ENCODE data around the gene CCM2.
"Not testable (repeated sequence)": the region's sequence is repeated elsewhere in the genome, so short reads cannot be mapped to it uniquely, and the experiment has no call there.

CCM2 gene

DNA sequence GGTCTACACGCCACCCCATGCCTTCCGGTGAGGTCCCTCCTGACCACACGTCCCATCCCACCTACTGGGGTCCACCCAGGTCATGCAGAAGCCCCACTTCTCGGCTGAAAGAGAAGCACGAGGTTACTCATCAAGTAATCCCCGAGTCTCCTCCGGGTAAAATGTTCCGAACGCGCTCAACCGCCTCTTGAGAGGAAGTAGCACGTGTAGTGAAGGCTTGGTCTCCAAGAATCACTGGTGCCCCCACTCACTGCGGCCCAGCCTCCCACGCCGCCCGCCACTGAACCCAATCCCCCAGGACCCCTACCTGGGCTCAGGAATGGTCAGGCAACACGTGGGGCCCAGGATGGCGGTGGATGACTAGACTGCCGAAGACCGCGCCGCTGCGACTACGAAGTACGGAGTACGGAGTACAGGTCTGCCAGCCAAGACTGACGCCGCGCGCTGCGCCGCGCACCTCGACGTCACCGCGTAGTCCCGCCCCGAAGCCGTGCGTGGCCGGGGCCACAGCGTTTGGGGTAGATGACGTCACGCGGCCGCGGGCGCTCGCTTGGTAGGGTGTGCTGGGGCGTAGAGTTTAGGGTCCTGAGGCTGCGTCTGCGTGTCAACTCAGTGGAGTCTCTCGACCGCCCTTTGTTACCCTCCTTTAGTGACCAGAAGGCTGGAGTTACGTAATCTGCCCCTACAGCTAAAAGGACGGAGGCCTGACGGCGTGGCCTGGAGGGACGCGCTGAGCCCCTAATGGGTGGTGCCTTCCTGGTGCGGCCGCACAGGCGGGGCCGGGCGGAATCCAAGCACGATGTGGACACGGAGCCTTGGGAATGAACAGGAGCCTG lies 13.6 kb upstream of the CCM2 start:
- peaks cover 3% of the 10 kb centered on the region for H3K4me1 ChIP-seq (ENCODE audit: control insufficient read depth, insufficient read depth, low read length)
- H3K9me3 ChIP-seq (ENCODE audit: control insufficient read depth, insufficient read depth, low read length), result no peaks in the 10 kb centered on the region
- H3K36me3 ChIP-seq (ENCODE audit: control insufficient read depth, insufficient read depth, low read length), result peaks cover 40% of the 10 kb centered on the region
- no peaks in the 10 kb centered on the region for H3K27me3 ChIP-seq (ENCODE audit: control insufficient read depth, insufficient read depth, low read length)
- peak overlapping the region; percentile 100 for H3K9ac ChIP-seq (ENCODE audit: low read depth, low read length)
- peak overlapping the region; percentile 99 for H3K4me3 ChIP-seq (ENCODE audit: low read depth, low read length)

DNA sequence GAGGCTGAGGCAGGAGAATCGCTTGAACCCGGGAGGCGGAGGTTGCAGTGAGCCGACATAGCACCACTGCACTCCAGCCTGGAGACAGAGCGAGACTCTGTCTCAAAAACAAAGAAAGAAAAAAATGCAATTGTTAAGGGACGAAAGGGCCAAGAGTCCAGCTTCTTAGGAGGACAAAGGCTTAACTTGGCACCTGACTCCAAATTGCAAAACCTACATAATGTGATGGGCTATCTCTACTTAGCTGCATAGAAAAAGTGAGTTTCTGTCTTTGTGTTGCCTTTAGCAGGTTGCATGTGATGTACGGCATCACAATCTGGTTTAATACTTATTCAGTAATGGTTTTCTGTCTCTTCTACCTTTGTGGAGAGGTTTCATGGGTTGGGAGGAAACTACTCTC lies 12.5 kb upstream of the CCM2 start:
- Histone ChIP-seq H3K4me1 (ENCODE audit: control insufficient read depth, insufficient read depth, low read length) (peaks cover 3% of the 10 kb centered on the region), H3K9me3 (ENCODE audit: control insufficient read depth, insufficient read depth, low read length) (no peaks in the 10 kb centered on the region), H3K4me3 (ENCODE audit: low read depth, low read length) (peak overlapping the region; percentile 99), H3K27me3 (ENCODE audit: control insufficient read depth, insufficient read depth, low read length) (no peaks in the 10 kb centered on the region), H3K36me3 (ENCODE audit: control insufficient read depth, insufficient read depth, low read length) (peaks cover 36% of the 10 kb centered on the region), H3K9ac (ENCODE audit: low read depth, low read length) (no peak overlapping the region)

DNA sequence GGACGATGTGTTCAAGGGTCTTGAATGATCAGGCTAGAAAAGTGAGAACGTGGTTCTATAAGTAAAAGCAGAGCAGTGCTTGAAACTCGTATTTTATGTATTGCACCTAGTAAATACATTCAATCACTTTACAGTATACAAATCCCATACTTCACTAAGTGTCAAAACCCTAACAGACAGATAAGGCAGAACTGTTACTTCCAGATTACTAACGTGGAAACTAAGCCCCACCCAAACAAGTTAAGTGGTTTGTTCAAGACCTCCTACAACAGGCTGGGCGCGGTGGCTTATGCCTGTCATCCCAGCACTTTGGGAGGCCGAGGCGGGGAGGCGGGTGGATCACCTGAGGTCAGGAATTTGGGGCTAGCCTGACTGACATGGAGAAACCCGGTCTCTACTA lies 12.0 kb upstream of the CCM2 start:
- H3K4me1 ChIP-seq (ENCODE audit: control insufficient read depth, insufficient read depth, low read length), result peaks cover 3% of the 10 kb centered on the region
- H3K9ac ChIP-seq (ENCODE audit: low read depth, low read length), result no peak overlapping the region

DNA sequence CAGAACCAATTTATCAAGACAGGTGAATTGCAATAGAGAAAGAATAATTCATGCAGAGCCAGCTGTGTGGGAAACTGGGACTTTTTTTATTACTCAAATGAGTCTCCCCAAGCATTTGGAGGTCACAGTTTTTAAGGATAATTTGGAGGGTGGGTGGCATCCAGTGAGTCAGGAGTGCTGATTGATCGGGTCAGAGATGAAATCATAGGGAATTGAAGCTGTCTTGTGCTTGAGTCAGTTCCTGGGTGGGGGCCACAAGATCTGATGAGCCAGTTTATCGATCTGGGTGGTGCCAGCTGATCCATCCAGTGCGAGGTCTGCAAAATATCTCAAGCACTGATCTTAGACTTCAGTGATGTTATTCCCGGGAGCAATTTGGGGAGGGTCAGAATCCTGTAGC lies 11.3 kb upstream of the CCM2 start:
- H3K9ac ChIP-seq (ENCODE audit: low read depth, low read length), result no peak overlapping the region
- no peak overlapping the region for H3K4me3 ChIP-seq (ENCODE audit: low read depth, low read length)
- no peaks in the 10 kb centered on the region for H3K27me3 ChIP-seq (ENCODE audit: control insufficient read depth, insufficient read depth, low read length)
- peaks cover 3% of the 10 kb centered on the region for H3K4me1 ChIP-seq (ENCODE audit: control insufficient read depth, insufficient read depth, low read length)
- no peaks in the 10 kb centered on the region for H3K9me3 ChIP-seq (ENCODE audit: control insufficient read depth, insufficient read depth, low read length)
- peaks cover 24% of the 10 kb centered on the region for H3K36me3 ChIP-seq (ENCODE audit: control insufficient read depth, insufficient read depth, low read length)

More for the DNA sequence above, 12.0 kb upstream of the CCM2 start:
- H3K4me3 ChIP-seq (ENCODE audit: low read depth, low read length), result peak overlapping the region; percentile 12
- no peaks in the 10 kb centered on the region for H3K27me3 ChIP-seq (ENCODE audit: control insufficient read depth, insufficient read depth, low read length)
- H3K36me3 ChIP-seq (ENCODE audit: control insufficient read depth, insufficient read depth, low read length), result peaks cover 31% of the 10 kb centered on the region
- H3K9me3 ChIP-seq (ENCODE audit: control insufficient read depth, insufficient read depth, low read length), result no peaks in the 10 kb centered on the region

DNA sequence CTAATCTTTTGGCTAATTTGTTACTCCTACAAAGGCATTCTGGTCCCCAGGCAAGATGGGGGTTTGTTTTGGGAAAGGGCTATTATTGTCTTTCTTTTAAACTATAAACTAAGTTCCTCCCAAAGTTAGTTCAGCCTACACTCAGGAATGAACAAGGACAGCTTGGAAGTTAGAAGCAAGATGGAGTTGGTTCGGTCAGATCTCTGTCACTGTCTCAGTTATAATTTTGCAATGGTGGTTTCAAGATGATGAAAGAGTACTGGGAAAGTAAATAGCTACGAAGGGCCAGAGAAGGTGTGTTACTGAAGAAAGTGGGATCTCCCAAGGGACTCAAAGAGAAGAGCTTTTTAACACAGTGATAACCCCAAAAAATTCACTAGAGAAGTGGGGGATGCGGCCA lies 10.9 kb upstream of the CCM2 start:
- peaks cover 3% of the 10 kb centered on the region for H3K4me1 ChIP-seq (ENCODE audit: control insufficient read depth, insufficient read depth, low read length)
- H3K9ac ChIP-seq (ENCODE audit: low read depth, low read length), result no peak overlapping the region

DNA sequence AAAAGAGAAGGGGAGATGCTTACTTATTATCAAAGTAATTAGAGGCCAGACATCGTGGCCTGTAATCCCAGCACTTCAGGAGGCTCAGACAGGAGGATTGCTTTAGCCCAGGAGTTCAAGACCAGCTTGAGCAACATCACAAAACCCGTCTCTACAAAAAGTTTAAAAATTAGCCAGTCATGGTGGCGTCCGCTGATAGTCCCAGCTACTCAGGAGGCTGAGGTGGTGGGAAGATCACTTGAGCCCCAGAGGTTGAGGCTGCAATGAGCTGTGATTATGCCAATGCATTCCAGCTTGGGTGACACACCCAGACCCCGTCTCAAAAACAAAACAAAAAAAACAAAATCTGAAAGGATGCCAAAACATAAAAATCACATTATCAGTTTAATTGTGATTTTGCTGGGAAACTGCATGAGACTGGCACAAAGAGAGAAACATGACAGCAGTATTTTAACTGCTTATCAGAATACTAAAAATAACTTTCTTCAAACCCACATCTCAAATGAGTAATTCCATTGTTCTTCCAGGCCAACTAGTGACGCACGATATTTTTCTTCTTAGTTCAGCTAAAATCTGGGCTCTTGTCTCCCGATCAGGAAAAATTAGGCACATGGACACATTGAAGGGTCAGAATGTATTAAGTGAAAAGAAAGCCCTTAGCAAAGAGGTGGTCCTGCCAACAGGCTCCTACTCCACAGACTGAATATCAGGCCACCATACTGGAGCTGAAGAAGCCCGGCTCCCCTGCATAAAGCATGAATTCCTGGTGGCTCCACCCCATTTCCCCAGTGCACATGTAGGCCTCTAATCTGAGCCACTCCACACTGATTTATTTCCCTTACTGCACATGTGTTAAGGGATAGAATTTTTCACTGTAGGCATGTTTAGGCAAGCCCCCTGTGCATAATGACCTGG lies 9.6 kb upstream of the CCM2 start:
- no peaks in the 10 kb centered on the region for H3K9me3 ChIP-seq (ENCODE audit: control insufficient read depth, insufficient read depth, low read length)
- no peak overlapping the region for H3K9ac ChIP-seq (ENCODE audit: low read depth, low read length)
- H3K4me3 ChIP-seq (ENCODE audit: low read depth, low read length), result no peak overlapping the region
- H3K27me3 ChIP-seq (ENCODE audit: control insufficient read depth, insufficient read depth, low read length), result no peaks in the 10 kb centered on the region
- peaks cover 3% of the 10 kb centered on the region for H3K4me1 ChIP-seq (ENCODE audit: control insufficient read depth, insufficient read depth, low read length)
- H3K36me3 ChIP-seq (ENCODE audit: control insufficient read depth, insufficient read depth, low read length), result peaks cover 8% of the 10 kb centered on the region

More for the DNA sequence above, 10.9 kb upstream of the CCM2 start:
- no peak overlapping the region for H3K4me3 ChIP-seq (ENCODE audit: low read depth, low read length)
- H3K36me3 ChIP-seq (ENCODE audit: control insufficient read depth, insufficient read depth, low read length), result peaks cover 20% of the 10 kb centered on the region
- H3K27me3 ChIP-seq (ENCODE audit: control insufficient read depth, insufficient read depth, low read length), result no peaks in the 10 kb centered on the region
- no peaks in the 10 kb centered on the region for H3K9me3 ChIP-seq (ENCODE audit: control insufficient read depth, insufficient read depth, low read length)

DNA sequence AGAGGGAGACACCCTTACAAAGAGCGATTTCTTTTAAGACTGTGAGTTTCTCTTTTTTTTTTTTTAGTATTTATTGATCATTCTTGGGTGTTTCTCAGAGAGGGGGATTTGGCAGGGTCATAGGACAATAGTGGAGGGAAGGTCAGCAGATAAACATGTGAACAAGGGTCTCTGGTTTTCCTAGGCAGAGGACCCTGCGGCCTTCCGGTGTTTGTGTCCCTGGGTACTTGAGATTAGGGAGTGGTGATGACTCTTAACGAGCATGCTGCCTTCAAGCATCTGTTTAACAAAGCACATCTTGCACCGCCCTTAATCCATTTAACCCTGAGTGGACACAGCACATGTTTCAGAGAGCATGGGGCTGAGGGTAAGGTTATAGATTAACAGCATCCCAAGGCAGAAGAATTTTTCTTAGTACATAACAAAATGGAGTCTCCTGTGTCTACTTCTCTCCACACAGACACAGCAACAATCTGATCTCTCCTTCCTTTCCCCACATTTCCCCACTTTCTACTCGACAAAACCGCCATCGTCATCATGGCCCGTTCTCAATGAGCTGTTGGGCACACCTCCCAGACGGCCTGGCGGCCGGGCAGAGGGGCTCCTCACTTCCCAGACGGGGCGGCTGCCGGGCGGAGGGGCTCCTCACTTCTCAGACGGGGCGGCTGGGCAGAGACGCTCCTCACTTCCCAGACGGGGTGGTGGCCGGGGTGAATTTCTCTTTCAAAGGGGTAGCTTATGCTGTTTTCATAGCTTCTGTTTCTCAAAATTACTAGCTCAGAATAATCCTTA lies 7.8 kb upstream of the CCM2 start:
- H3K9ac ChIP-seq (ENCODE audit: low read depth, low read length); H3K27me3 ChIP-seq (ENCODE audit: control insufficient read depth, insufficient read depth, low read length); H3K4me1 ChIP-seq (ENCODE audit: control insufficient read depth, insufficient read depth, low read length); H3K4me3 ChIP-seq (ENCODE audit: low read depth, low read length); H3K9me3 ChIP-seq (ENCODE audit: control insufficient read depth, insufficient read depth, low read length); H3K36me3 ChIP-seq (ENCODE audit: control insufficient read depth, insufficient read depth, low read length): not testable (repeated sequence)

DNA sequence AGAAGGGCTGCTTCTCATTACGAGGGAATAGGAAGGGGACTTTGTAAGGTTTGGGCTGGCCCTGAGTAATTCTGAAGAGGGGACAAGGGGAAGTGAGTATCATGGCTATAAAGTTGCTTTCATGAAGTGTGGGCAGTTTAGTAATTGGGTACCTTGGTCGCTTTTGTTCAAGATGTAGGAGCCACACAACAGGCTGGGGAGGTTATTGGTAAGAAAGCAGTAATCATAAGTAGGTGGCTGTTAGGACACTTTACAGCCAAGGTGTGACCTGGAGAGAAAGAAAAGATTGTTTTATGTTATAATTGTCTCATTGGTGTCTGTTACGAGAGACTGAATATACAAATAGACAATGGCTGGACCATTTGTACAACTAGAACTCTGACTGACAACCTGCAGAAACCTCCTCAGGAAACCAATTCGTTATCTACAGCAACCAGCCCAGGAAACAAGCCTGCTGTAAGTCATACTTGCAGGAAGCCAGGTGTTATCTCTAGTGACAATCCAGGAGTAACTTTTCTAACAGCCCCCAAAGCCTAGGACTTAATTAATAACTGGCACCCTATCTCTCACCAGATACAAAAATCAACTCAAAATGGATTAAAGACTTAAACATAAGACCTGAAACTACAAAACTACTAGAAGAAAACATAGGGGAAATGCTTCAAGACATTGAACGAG lies 5.0 kb upstream of the CCM2 start:
- no peaks in the 10 kb centered on the region for H3K36me3 ChIP-seq (ENCODE audit: control insufficient read depth, insufficient read depth, low read length)
- no peaks in the 10 kb centered on the region for H3K9me3 ChIP-seq (ENCODE audit: control insufficient read depth, insufficient read depth, low read length)
- H3K4me3 ChIP-seq (ENCODE audit: low read depth, low read length), result no peak overlapping the region
- no peaks in the 10 kb centered on the region for H3K4me1 ChIP-seq (ENCODE audit: control insufficient read depth, insufficient read depth, low read length)
- no peak overlapping the region for H3K9ac ChIP-seq (ENCODE audit: low read depth, low read length)
- H3K27me3 ChIP-seq (ENCODE audit: control insufficient read depth, insufficient read depth, low read length), result no peaks in the 10 kb centered on the region

DNA sequence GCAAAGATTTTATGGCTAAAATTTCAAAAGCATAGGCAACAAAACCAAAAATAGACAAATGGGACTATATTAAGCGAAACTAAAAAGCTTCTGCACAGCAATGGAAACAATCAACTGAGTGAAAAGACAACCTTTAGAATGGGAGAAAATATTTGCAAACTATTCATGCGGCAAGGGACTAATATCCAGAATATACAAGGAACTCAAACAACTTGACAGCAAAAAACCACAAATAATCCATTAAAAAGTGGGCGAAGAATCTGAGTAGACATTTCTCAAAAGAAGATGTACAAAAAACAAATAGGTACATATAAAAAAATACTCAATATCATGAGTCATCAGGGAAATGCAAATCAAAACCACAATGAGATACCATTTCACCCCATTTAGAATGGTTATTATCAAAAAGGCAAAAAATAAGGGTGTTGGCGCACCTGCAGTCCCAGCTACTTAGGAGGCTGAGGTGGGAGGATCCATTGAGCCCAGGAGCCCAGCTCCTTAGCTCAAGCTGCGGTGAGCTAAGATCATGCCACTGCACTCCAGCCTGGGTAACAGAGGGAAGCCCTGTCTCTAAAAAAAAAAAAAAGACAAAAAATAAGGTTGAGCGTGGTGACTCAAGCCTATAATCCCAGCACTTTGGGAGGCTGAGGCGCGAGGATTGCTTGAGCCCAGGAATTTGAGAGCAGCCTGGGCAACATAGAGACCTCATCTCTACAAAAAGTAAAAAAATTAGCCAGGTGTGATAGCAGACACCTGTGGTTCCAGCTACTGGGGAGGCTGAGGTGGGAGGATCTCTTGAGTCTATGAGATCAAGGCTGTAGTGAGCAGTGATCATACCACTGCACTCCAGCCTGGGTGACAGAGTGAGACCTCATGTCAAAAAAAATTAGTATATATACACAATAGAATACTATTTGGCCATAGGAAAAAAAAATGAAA lies 4.2 kb upstream of the CCM2 start:
- H3K9me3 ChIP-seq (ENCODE audit: control insufficient read depth, insufficient read depth, low read length), result no peaks in the 10 kb centered on the region
- no peaks in the 10 kb centered on the region for H3K27me3 ChIP-seq (ENCODE audit: control insufficient read depth, insufficient read depth, low read length)
- H3K36me3 ChIP-seq (ENCODE audit: control insufficient read depth, insufficient read depth, low read length), result no peaks in the 10 kb centered on the region
- H3K9ac ChIP-seq (ENCODE audit: low read depth, low read length), result no peak overlapping the region
- no peak overlapping the region for H3K4me3 ChIP-seq (ENCODE audit: low read depth, low read length)
- no peaks in the 10 kb centered on the region for H3K4me1 ChIP-seq (ENCODE audit: control insufficient read depth, insufficient read depth, low read length)

DNA sequence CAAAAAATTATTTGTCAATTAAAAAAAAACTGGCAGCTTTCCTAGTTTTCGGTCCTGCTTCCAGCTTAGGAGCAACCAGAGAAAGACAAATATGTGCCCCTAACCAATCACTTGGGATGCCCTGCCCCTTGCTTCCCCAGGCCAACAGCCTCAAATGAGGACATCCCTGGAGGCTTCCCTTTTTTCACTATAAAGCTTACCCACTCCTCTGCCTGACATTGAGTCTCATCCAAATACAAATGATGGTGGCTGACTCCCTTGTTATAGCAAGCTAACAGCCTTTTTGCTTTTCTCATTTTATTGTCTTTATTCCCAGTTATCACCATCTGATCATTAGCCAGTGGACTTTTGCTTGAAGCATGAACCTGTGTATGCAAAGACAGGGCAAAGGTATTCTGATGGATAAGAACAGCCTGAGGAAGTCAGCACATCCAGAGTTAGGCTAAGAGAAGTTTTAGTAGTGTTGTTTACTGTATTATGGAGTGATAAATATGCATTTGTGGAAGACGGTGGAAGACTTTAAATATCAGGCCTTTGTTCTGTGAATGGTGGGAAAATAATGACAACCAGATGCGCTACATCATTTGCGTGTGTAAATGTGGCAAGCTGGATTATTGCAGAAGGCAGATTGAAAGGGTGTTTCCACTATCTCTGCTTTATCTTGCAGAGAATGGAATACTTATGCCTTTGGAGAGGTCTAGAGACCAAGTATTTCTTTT lies 1.7 kb upstream of the CCM2 start:
- H3K9me3 ChIP-seq (ENCODE audit: control insufficient read depth, insufficient read depth, low read length), result no peaks in the 10 kb centered on the region
- no peaks in the 10 kb centered on the region for H3K27me3 ChIP-seq (ENCODE audit: control insufficient read depth, insufficient read depth, low read length)
- no peak overlapping the region for H3K4me3 ChIP-seq (ENCODE audit: low read depth, low read length)
- H3K36me3 ChIP-seq (ENCODE audit: control insufficient read depth, insufficient read depth, low read length), result no peaks in the 10 kb centered on the region
- H3K9ac ChIP-seq (ENCODE audit: low read depth, low read length), result no peak overlapping the region
- no peaks in the 10 kb centered on the region for H3K4me1 ChIP-seq (ENCODE audit: control insufficient read depth, insufficient read depth, low read length)
